H1 (cell line): Measurements from ENCODE around the gene PLXND1. TPM values are rescaled to one million over a fixed set of nuclear protein-coding genes. Genes with fewer than 3 reads are reported as not detected.

Source experiments
- CTCF ChIA-PET: fragments of 300-600 bp; sonication (Branson Sonifier 250); formaldehyde crosslinking; loops from one replicate; lab custom pipeline; 2021; ENCODE audit not compliant: partially characterized antibody; lab: Charles Lee
- POLR2A ChIA-PET: fragments of 300-600 bp; sonication (Branson Sonifier 250); formaldehyde crosslinking; loops from one replicate; lab custom pipeline; 2021; ENCODE audit warnings: inconsistent platforms; ENCODE audit not compliant: partially characterized antibody; lab: Charles Lee
- DNase-seq, 2 experiments: peaks; one replicate each; pipeline versions ENCODE4 v3.0.0 to v3.0.0-alpha.2; 2010 to 2022; ENCODE audit warnings: low spot score in 2 of 2, low read depth in 1 of 2, mixed read lengths in 1 of 2
- FAIRE-seq: peaks from 2 replicates; lab custom pipeline; 2011; peaks lifted over from hg19 to GRCh38; lab: Jason Lieb, UNC
- H2AFZ ChIP-seq: 2 replicates; pipeline ENCODE4 v1.8.1; 2012; ENCODE audit warnings: low read length, inconsistent platforms
- H2AK5ac ChIP-seq: 2 replicates; pipeline ENCODE4 v1.6.1; 2013; ENCODE audit warnings: low read depth, low read length
- H2BK120ac ChIP-seq: replicated peaks from 2 replicates; pipeline ENCODE3; 2013; ENCODE audit warnings: low read depth, low read length, inconsistent platforms
- H2BK12ac ChIP-seq: 2 replicates; pipeline ENCODE4 v1.6.1; 2013; ENCODE audit warnings: low read depth, low read length
- H2BK15ac ChIP-seq: 2 replicates; pipeline ENCODE4 v1.6.1; 2013; ENCODE audit warnings: low read length
- H2BK20ac ChIP-seq: 2 replicates; pipeline ENCODE4 v1.6.1; 2013; ENCODE audit warnings: low read length
- H2BK5ac ChIP-seq: 2 replicates; pipeline ENCODE4 v1.6.1; 2013; ENCODE audit warnings: low read depth, low read length
- H3K14ac ChIP-seq: 2 replicates; pipeline ENCODE4 v1.6.1; 2013; ENCODE audit warnings: inconsistent platforms; ENCODE audit not compliant: insufficient read length
- H3K18ac ChIP-seq: 2 replicates; pipeline ENCODE4 v1.6.1; 2013; ENCODE audit warnings: low read length; ENCODE audit errors: extremely low read depth
- H3K23ac ChIP-seq: 2 replicates; pipeline ENCODE4 v1.6.1; 2013; ENCODE audit warnings: inconsistent platforms; ENCODE audit not compliant: insufficient read length
- H3K23me2 ChIP-seq: 2 replicates; pipeline ENCODE4 v1.6.1; 2013; ENCODE audit warnings: low read depth, low read length
- H3K27ac ChIP-seq: 2 replicates; pipeline ENCODE4 v1.6.1; 2011; ENCODE audit warnings: low read depth, low read length, inconsistent platforms
- H3K27me3 ChIP-seq, 4 experiments: replicated peaks in 1 of 4; 1 replicate in 1 of 4; 2 replicates in 3 of 4; pipeline versions ENCODE4 v1.6.1 to v1.8.1; 2011 to 2013; ENCODE audit warnings: low read length in 3 of 4, mild to moderate bottlenecking in 3 of 4, inconsistent platforms in 2 of 4, mixed read lengths in 2 of 4, moderate library complexity in 1 of 4; ENCODE audit not compliant: control insufficient read depth in 3 of 4, insufficient read depth in 3 of 4; ENCODE audit errors: extremely low read depth in 1 of 4
- H3K36me3 ChIP-seq, 4 experiments: 2 replicates each; pipeline versions ENCODE4 v1.6.1 to v1.8.1; 2011 to 2013; ENCODE audit warnings: mild to moderate bottlenecking in 4 of 4, low read length in 3 of 4, moderate library complexity in 2 of 4, control low read depth in 1 of 4, inconsistent platforms in 1 of 4; ENCODE audit not compliant: insufficient read depth in 4 of 4, control insufficient read depth in 2 of 4
- H3K4ac ChIP-seq: replicated peaks from 2 replicates; pipeline ENCODE3; 2013; ENCODE audit warnings: low read length, low read depth, mixed read lengths, inconsistent platforms; ENCODE audit not compliant: insufficient read length
- H3K4me1 ChIP-seq, 4 experiments: replicated peaks in 1 of 4; 1 replicate in 1 of 4; 2 replicates in 3 of 4; pipeline versions ENCODE4 v1.6.1 to v1.8.1; 2011 to 2013; ENCODE audit warnings: low read length in 3 of 4, inconsistent platforms in 2 of 4, mixed read lengths in 1 of 4; ENCODE audit not compliant: insufficient read depth in 4 of 4, control insufficient read depth in 3 of 4
- H3K4me2 ChIP-seq, 2 experiments: 2 replicates each; pipeline versions ENCODE4 v1.6.1 to v1.8.1; 2011 to 2013; ENCODE audit warnings: low read depth in 2 of 2, low read length in 2 of 2, control low read depth in 1 of 2, inconsistent platforms in 1 of 2, mild to moderate bottlenecking in 1 of 2; ENCODE audit not compliant: insufficient read depth in 1 of 2
- H3K4me3 ChIP-seq, 4 experiments: fragments of 200-600, 300-600 bp in 1 of 4; sonication (generic), shearing (Covaris generic), sonication (Bioruptor Twin) in 1 of 4; 2 replicates each; pipeline versions ENCODE4 v1.5.1 to v1.8.1; 2011 to 2016; ENCODE audit warnings: low read length in 4 of 4, low read depth in 3 of 4, control low read depth in 2 of 4, inconsistent platforms in 2 of 4, mild to moderate bottlenecking in 2 of 4, mixed read lengths in 1 of 4, moderate library complexity in 1 of 4; ENCODE audit not compliant: insufficient read depth in 2 of 4; ENCODE audit errors: extremely low read depth in 1 of 4
- H3K56ac ChIP-seq: replicated peaks from 2 replicates; pipeline ENCODE3; 2013; ENCODE audit warnings: low read depth, mild to moderate bottlenecking, mixed read lengths, low read length, inconsistent platforms; ENCODE audit not compliant: insufficient read length
- H3K79me1 ChIP-seq: 2 replicates; pipeline ENCODE4 v1.6.1; 2013; ENCODE audit warnings: low read depth, low read length, control low read depth
- H3K79me2 ChIP-seq, 2 experiments: 2 replicates each; pipeline versions ENCODE4 v1.6.1 to v1.8.1; 2012 to 2013; ENCODE audit warnings: low read length in 2 of 2, mild to moderate bottlenecking in 2 of 2, inconsistent platforms in 1 of 2; ENCODE audit not compliant: insufficient read depth in 2 of 2, control insufficient read depth in 1 of 2
- H3K9ac ChIP-seq, 4 experiments: replicated peaks in 1 of 4; 1 replicate in 1 of 4; 2 replicates in 3 of 4; pipeline versions ENCODE4 v1.6.1 to v1.8.1; 2011 to 2013; ENCODE audit warnings: low read depth in 3 of 4, low read length in 3 of 4, control low read depth in 2 of 4, mild to moderate bottlenecking in 2 of 4, moderate library complexity in 2 of 4, inconsistent platforms in 1 of 4; ENCODE audit errors: extremely low read depth in 1 of 4
- H3K9me3 ChIP-seq, 2 experiments: 2 replicates each; pipeline versions ENCODE4 v1.6.1 to v1.8.1; 2012 to 2013; ENCODE audit warnings: mild to moderate bottlenecking in 2 of 2, moderate library complexity in 2 of 2, control low read depth in 1 of 2, inconsistent platforms in 1 of 2, low read depth in 1 of 2, low read length in 1 of 2, mixed read lengths in 1 of 2; ENCODE audit not compliant: insufficient read depth in 2 of 2
- H4K20me1 ChIP-seq, 2 experiments: replicated peaks in 1 of 2; 2 replicates each; pipeline versions ENCODE3 to v1.8.1; 2011 to 2013; ENCODE audit warnings: inconsistent platforms in 2 of 2, low read length in 2 of 2, mild to moderate bottlenecking in 1 of 2; ENCODE audit not compliant: insufficient read depth in 2 of 2, control insufficient read depth in 1 of 2
- H4K5ac ChIP-seq: 2 replicates; pipeline ENCODE4 v1.6.1; 2013; ENCODE audit warnings: low read length, low read depth, mixed read lengths, inconsistent platforms; ENCODE audit not compliant: insufficient read length
- H4K8ac ChIP-seq: 2 replicates; pipeline ENCODE4 v1.8.0; 2013; ENCODE audit warnings: mild to moderate bottlenecking, moderate library complexity, low read length, inconsistent platforms; ENCODE audit not compliant: insufficient read depth; ENCODE audit errors: extremely low read depth
- H4K91ac ChIP-seq: replicated peaks from 2 replicates; pipeline ENCODE3; 2013; ENCODE audit warnings: low read length, mixed read lengths, inconsistent platforms; ENCODE audit not compliant: insufficient read length
- JUN ChIP-seq: IDR thresholded peaks from 2 replicates; pipeline ENCODE4 v1.6.1; 2011; ENCODE audit warnings: low read depth, mild to moderate bottlenecking, improper control_type of control experiment, low read length
- RBBP5 ChIP-seq: IDR thresholded peaks from 2 replicates; pipeline ENCODE4 v1.7.1; 2012; ENCODE audit warnings: low read depth, mild to moderate bottlenecking, inconsistent platforms, low read length, moderate library complexity, borderline replicate concordance
- WGBS, 2 experiments: shearing (Covaris generic) in 1 of 2; methylation state at CpG; one replicate each; pipeline versions ENCODE4 v1.1.6 to v1.1.7; 2013 to 2015; ENCODE audit warnings: low lambda C conversion rate in 2 of 2, mixed read lengths in 2 of 2, inconsistent platforms in 1 of 2, low coverage in 1 of 2, missing lambda C conversion rate in 1 of 2; ENCODE audit not compliant: insufficient replicate concordance in 2 of 2, insufficient coverage in 1 of 2, insufficient read length in 1 of 2; ENCODE audit errors: extremely low coverage in 1 of 2, missing lambda C conversion rate in 1 of 2; 5-methylcytosine and 5-hydroxymethylcytosine counted together
- polyA plus RNA-seq, 7 experiments: library from polyadenylated mRNA; depleted of rRNA in 3 of 7; stranded (reverse) in 5 of 7; unstranded in 2 of 7; fragments of >200 nt in 5 of 7; fragments of 200-250 nt in 2 of 7; gene quantifications; 1 replicate in 5 of 7; 2 replicates in 1 of 7; 4 replicates in 1 of 7; pipeline versions ENCODE4 v1.2.1 to v1.2.3, GENCODE V29; 2011 to 2013; ENCODE audit warnings: missing spikeins in 2 of 7, mixed read lengths in 2 of 7
- total RNA-seq: library from RNA; stranded (reverse); fragmentation: NEBNext Ultra II Directional; extraction: Animal tissue kit (Norgen Biotek cat#: 25700); gene quantifications from 2 replicates; pipeline ENCODE4 v1.2.1, GENCODE V29; 2021

Gene PLXND1
- total and polyA plus RNA-seq, 2 of the 8 experiments (the other 6 are each of a cell fraction or from before 2014, with no cell fraction given), result 17.7 to 66.4 TPM

GRCh38 chr3:129579991-129580390, 26.5 kb downstream of the PLXND1 start:
- Histone ChIP-seq H3K56ac (no peak overlapping the region), H3K9me3 (no peaks in the 10 kb centered on the region), H3K4me1 (peaks cover 0 to 11% (median 0%) of the 10 kb centered on the region in 4 experiments; a peak in 2 of 7 replicates), H3K79me1 (0 out of 2 replicates have a peak, but pooled peaks cover 2% of the 10 kb centered on the region), H2BK120ac (no peak overlapping the region), H3K4me2 (no peak overlapping the region), H3K27me3 (no peaks in the 10 kb centered on the region), H2BK5ac (no peak overlapping the region), H3K36me3 (no peaks in the 10 kb centered on the region), H2BK15ac (no peak overlapping the region), H4K91ac (no peak overlapping the region), H3K4ac (no peak overlapping the region), H3K14ac (no peak overlapping the region), H3K9ac (no peak overlapping the region), H3K18ac (no peak overlapping the region), H3K4me3 (no peak overlapping the region), H2AK5ac (no peak overlapping the region), H4K5ac (no peak overlapping the region), H2BK20ac (no peak overlapping the region), H4K20me1 (no peaks in the 10 kb centered on the region), H3K79me2 (no peaks in the 10 kb centered on the region), H4K8ac (no peak overlapping the region), H3K23me2 (no peaks in the 10 kb centered on the region), H2AFZ (no peak overlapping the region), H3K23ac (no peak overlapping the region), H3K27ac (no peak overlapping the region), H2BK12ac (no peak overlapping the region)
- TF ChIP-seq JUN (no peak), RBBP5 (no peak)
- WGBS, 2 experiments, result 96% methylated on average over 10 of the region's 10 CpGs; no CpG with 5 or more reads in 1 of the 2 experiments
- ChIA-PET CTCF (no interaction called here), POLR2A (no interaction called here)
- no peak for DNase-seq
- no peak for FAIRE-seq
